Mesodermal cell (in vitro differentiated cells): Measurements from ENCODE around the gene INSYN1.
"Not testable (repeated sequence)": the region's sequence is repeated elsewhere in the genome, so short reads cannot be mapped to it uniquely, and the experiment has no call there.

Source experiments
- H3K27ac ChIP-seq: 2 replicates; pipeline ENCODE4 v1.7.0; 2013; ENCODE audit warnings: mild to moderate bottlenecking, low read depth, low read length, moderate library complexity; ENCODE audit not compliant: severe bottlenecking
- H3K36me3 ChIP-seq: 2 replicates; pipeline ENCODE4 v1.7.1; 2013; ENCODE audit warnings: mild to moderate bottlenecking, low read length, moderate library complexity; ENCODE audit not compliant: control insufficient read depth, insufficient read depth
- H3K4me1 ChIP-seq: one replicate; pipeline ENCODE4 v1.7.1; 2013; ENCODE audit warnings: mild to moderate bottlenecking, low read length; ENCODE audit not compliant: insufficient read depth, control insufficient read depth, poor library complexity, severe bottlenecking
- H3K4me3 ChIP-seq: 2 replicates; pipeline ENCODE4 v1.7.0; 2013; ENCODE audit warnings: low read length, control low read depth, mild to moderate bottlenecking; ENCODE audit not compliant: insufficient read depth, poor library complexity, severe bottlenecking; ENCODE audit errors: extremely low read depth
- H3K9me3 ChIP-seq: 2 replicates; pipeline ENCODE4 v1.7.1; 2013; ENCODE audit warnings: mild to moderate bottlenecking, low read length, moderate library complexity; ENCODE audit not compliant: control insufficient read depth
- WGBS, 2 experiments: methylation state at CpG; one replicate each; pipeline ENCODE4 v1.1.5; 2013; ENCODE audit warnings: missing lambda C conversion rate in 2 of 2; ENCODE audit not compliant: insufficient coverage in 2 of 2; 5-methylcytosine and 5-hydroxymethylcytosine counted together

The INSYN1 gene

GRCh38 chr15:73789521-73790240 lies 36.5 kb upstream of the INSYN1 start:
- H3K4me3 ChIP-seq: no peak overlapping the region
- H3K36me3 ChIP-seq: no peaks in the 10 kb centered on the region
- no peaks in the 10 kb centered on the region for H3K9me3 ChIP-seq
- WGBS, 2 experiments: 91 to 92% methylated on average over 5 of the region's 5 CpGs
- H3K4me1 ChIP-seq: peaks cover 3% of the 10 kb centered on the region
- H3K27ac ChIP-seq: no peak overlapping the region

DNA sequence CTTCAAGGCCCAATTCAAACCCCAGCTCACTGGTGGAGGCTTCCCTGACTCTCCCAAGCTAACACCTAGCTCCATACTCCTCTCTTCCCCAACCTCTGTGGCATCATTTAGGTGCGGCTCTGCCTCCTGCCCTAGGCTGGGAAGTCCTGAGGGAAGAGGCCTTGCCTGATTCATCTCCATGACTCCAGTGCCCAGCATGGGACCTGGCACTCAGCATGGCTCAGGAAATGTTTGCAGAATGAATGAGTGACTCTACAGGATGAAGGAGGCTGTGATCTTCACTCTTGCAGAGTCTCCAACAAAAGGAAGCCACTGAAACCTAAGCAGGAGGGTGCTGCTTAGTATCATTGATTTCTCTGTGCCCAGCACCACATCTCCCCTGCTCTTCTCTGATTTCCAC lies 34.5 kb upstream of the INSYN1 start:
- Histone ChIP-seq H3K4me3 (no peak overlapping the region), H3K9me3 (no peaks in the 10 kb centered on the region), H3K27ac (no peak overlapping the region), H3K4me1 (peaks cover 3% of the 10 kb centered on the region), H3K36me3 (no peaks in the 10 kb centered on the region)
- WGBS, 2 experiments: no CpG with 5 or more reads among the region's 1 CpG

DNA sequence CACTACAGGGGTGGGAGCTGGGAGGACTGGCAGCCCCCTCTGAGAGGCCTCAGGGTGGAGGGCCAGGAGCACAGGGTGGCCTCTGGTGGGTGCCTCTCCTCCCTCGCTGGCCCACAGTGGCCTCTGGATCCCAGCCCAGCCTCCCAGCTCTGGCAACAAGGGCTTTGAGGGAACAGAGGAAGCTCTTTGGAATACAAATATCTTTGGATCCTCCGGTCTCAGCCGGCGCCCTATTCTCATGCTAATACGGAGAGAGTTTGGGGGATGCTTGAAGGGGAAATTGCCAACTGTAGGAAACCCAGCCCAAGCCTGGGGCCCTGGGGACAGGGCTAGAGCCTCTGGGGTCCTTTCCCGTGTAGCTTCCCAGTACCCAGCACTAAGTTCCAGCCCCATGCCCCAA lies 33.4 kb upstream of the INSYN1 start:
- Histone ChIP-seq H3K4me1 (peaks cover 3% of the 10 kb centered on the region), H3K27ac (no peak overlapping the region), H3K36me3 (no peaks in the 10 kb centered on the region), H3K4me3 (no peak overlapping the region), H3K9me3 (no peaks in the 10 kb centered on the region)
- 31 to 50% methylated on average over 5 of the region's 6 CpGs for WGBS, 2 experiments

GRCh38 chr15:73785256-73786014 lies 32.3 kb upstream of the INSYN1 start:
- H3K36me3 ChIP-seq, H3K4me3 ChIP-seq, H3K27ac ChIP-seq, H3K4me1 ChIP-seq, H3K9me3 ChIP-seq: not testable (repeated sequence)
- 51 to 71% methylated on average over 3 to 5 of the region's 12 CpGs for WGBS, 2 experiments

- Histone ChIP-seq H3K27ac (no peak overlapping the region), H3K4me3 (no peak overlapping the region), H3K9me3 (no peaks in the 10 kb centered on the region), H3K36me3 (no peaks in the 10 kb centered on the region), H3K4me1 (peaks cover 8% of the 10 kb centered on the region)
- 86 to 100% methylated on average over 1 to 2 of the region's 3 CpGs for WGBS, 2 experiments
Observed at GRCh38 chr15:73784291-73784690, 31.1 kb upstream of the INSYN1 start.

- Histone ChIP-seq H3K27ac (no peak overlapping the region), H3K4me3 (no peak overlapping the region), H3K9me3 (no peaks in the 10 kb centered on the region), H3K4me1 (peaks cover 5% of the 10 kb centered on the region), H3K36me3 (no peaks in the 10 kb centered on the region)
- 90 to 92% methylated on average over 2 to 3 of the region's 3 CpGs for WGBS, 2 experiments
Observed at GRCh38 chr15:73782344-73782959, 29.3 kb upstream of the INSYN1 start.

- WGBS, 2 experiments: 49 to 59% methylated on average over 4 to 8 of the region's 8 CpGs
Observed at GRCh38 chr15:73781038-73781925, 28.1 kb upstream of the INSYN1 start.

DNA sequence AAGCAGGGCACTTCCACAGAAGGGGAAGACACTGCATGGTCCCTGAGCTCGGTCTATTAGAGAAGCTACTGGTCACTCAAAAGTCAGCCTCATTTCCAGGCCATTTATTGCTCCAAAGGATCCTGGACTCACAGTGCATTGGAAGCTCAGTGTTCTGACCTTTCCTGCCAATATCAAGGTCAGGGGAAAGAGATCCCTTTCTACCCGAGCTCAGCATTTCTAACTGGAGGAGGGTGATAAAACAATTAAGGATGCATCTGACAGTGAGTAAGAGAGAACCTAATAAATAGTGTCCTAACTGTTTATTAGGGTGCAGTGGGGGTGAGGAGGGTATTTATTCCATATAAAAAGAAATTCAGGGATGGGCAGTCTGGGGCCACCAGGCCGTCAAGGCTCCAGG lies 26.8 kb upstream of the INSYN1 start:
- Histone ChIP-seq H3K9me3 (no peaks in the 10 kb centered on the region), H3K36me3 (no peaks in the 10 kb centered on the region), H3K27ac (no peak overlapping the region), H3K4me1 (peaks cover 4% of the 10 kb centered on the region), H3K4me3 (no peak overlapping the region)
- 87 to 90% methylated on average over 2 to 3 of the region's 3 CpGs for WGBS, 2 experiments

More at GRCh38 chr15:73781038-73781925, 28.1 kb upstream of the INSYN1 start:
- Histone ChIP-seq H3K9me3 (no peaks in the 10 kb centered on the region), H3K27ac (no peak overlapping the region), H3K36me3 (no peaks in the 10 kb centered on the region), H3K4me1 (peaks cover 4% of the 10 kb centered on the region), H3K4me3 (no peak overlapping the region)

GRCh38 chr15:73777741-73778140 lies 24.6 kb upstream of the INSYN1 start:
- no peaks in the 10 kb centered on the region for H3K9me3 ChIP-seq
- no peak overlapping the region for H3K27ac ChIP-seq

GRCh38 chr15:73773428-73773827 lies 20.3 kb upstream of the INSYN1 start:
- Histone ChIP-seq H3K27ac (no peak overlapping the region), H3K4me1 (no peaks in the 10 kb centered on the region), H3K4me3 (no peak overlapping the region), H3K9me3 (no peaks in the 10 kb centered on the region), H3K36me3 (no peaks in the 10 kb centered on the region)
- WGBS, 2 experiments: 53 to 59% methylated on average over 3 of the region's 6 CpGs

More at GRCh38 chr15:73777741-73778140, 24.6 kb upstream of the INSYN1 start:
- H3K4me3 ChIP-seq: no peak overlapping the region
- peaks cover 4% of the 10 kb centered on the region for H3K4me1 ChIP-seq
- no peaks in the 10 kb centered on the region for H3K36me3 ChIP-seq
